K562 (cell line): ENCODE data around the gene PELI1.

Source experiments
- EGR1 ChIP-seq: fragments of 450-650 bp; conservative IDR thresholded peaks from 2 replicates; pipeline ENCODE4 v1.6.1; 2017; ENCODE audit warnings: mild to moderate bottlenecking
- EP300 ChIP-seq: IDR thresholded peaks from 2 replicates; pipeline ENCODE4 v1.6.1; 2012; ENCODE audit warnings: low read length, improper control_type of control experiment
- EZH2 ChIP-seq: IDR thresholded peaks from 2 replicates; pipeline ENCODE4 v1.6.1; 2012; ENCODE audit warnings: low read depth, mild to moderate bottlenecking, inconsistent platforms, low read length, borderline replicate concordance
- SIN3B ChIP-seq: fragments of 450-650 bp; IDR thresholded peaks from 2 replicates; pipeline ENCODE4 v1.6.1; 2017; ENCODE audit warnings: low read depth, mild to moderate bottlenecking, moderate library complexity
- SMARCA5 ChIP-seq: fragments of 450-650 bp; IDR thresholded peaks from 2 replicates; pipeline ENCODE4 v1.6.1; 2016
- SMC3 ChIP-seq: conservative IDR thresholded peaks from 2 replicates; pipeline ENCODE4 v1.6.1; 2011; ENCODE audit warnings: low read depth, low read length, improper control_type of control experiment; ENCODE audit not compliant: insufficient read depth
- TF ChIP-seq, protein P1 (sequence below), 3 experiments: IDR thresholded peaks in 2 of 3; conservative IDR thresholded peaks in 1 of 3; 2 replicates each; pipeline ENCODE4 v1.5.1; 2011 to 2012; ENCODE audit warnings: low read length in 3 of 3, mild to moderate bottlenecking in 3 of 3, control low read depth in 2 of 3, improper control_type of control experiment in 1 of 3, inconsistent platforms in 1 of 3, low read depth in 1 of 3, mixed read lengths in 1 of 3, moderate library complexity in 1 of 3; ENCODE audit not compliant: insufficient read depth in 2 of 3
- TF ChIP-seq, protein P2 (sequence below): fragments of 250-450 bp; sonication (Bioruptor Pico); IDR thresholded peaks from 2 replicates; pipeline ENCODE4 v1.4.0; 2020; ENCODE audit warnings: mild to moderate bottlenecking

DNA sequence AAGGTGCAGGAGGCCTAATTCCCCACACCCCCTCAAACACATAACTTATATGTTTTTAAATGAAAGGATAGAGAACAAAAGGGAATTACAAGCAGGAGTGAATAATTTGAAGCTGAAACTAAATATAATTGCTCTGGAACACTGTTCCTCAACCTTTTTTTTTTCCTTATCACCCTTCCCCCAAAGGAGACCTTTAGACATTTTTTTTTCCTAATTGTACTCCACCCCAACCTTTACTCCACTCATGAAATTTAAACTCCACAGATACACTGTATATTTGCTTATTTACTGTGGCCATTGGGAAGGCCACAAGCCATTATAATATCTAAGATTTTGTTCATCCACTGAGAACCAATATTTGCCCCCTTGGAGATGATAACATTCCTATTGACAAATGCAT is 45.4 kb upstream of the PELI1 start:
- no peak for TF ChIP-seq EGR1
- TF ChIP-seq SMARCA5 = no peak
- TF ChIP-seq, protein P1, sequence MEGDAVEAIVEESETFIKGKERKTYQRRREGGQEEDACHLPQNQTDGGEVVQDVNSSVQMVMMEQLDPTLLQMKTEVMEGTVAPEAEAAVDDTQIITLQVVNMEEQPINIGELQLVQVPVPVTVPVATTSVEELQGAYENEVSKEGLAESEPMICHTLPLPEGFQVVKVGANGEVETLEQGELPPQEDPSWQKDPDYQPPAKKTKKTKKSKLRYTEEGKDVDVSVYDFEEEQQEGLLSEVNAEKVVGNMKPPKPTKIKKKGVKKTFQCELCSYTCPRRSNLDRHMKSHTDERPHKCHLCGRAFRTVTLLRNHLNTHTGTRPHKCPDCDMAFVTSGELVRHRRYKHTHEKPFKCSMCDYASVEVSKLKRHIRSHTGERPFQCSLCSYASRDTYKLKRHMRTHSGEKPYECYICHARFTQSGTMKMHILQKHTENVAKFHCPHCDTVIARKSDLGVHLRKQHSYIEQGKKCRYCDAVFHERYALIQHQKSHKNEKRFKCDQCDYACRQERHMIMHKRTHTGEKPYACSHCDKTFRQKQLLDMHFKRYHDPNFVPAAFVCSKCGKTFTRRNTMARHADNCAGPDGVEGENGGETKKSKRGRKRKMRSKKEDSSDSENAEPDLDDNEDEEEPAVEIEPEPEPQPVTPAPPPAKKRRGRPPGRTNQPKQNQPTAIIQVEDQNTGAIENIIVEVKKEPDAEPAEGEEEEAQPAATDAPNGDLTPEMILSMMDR (IDR thresholded peaks at IDR 0.05 in 2 of 3, conservative IDR thresholded peaks at IDR 0.05 in 1 of 3; ENCODE audit: insufficient read depth in 2 of 3, low read depth in 1 of 3, low read length in 3 of 3) = no peak
- TF ChIP-seq EZH2 = no peak
- TF ChIP-seq SMC3 = no peak
- TF ChIP-seq, protein P2, sequence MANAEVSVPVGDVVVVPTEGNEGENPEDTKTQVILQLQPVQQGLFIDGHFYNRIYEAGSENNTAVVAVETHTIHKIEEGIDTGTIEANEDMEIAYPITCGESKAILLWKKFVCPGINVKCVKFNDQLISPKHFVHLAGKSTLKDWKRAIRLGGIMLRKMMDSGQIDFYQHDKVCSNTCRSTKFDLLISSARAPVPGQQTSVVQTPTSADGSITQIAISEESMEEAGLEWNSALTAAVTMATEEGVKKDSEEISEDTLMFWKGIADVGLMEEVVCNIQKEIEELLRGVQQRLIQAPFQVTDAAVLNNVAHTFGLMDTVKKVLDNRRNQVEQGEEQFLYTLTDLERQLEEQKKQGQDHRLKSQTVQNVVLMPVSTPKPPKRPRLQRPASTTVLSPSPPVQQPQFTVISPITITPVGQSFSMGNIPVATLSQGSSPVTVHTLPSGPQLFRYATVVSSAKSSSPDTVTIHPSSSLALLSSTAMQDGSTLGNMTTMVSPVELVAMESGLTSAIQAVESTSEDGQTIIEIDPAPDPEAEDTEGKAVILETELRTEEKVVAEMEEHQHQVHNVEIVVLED (CRISPR knock-in tag) = no peak
- no peak for TF ChIP-seq EP300
- no peak for TF ChIP-seq SIN3B
